Endothelial cell of umbilical vein (primary cell): Measurements from ENCODE around the gene PTRHD1. TPM values are rescaled to one million over a fixed set of nuclear protein-coding genes. Genes with fewer than 3 reads are reported as not detected.

Source experiments
- BruUV-seq: library from RNA; stranded (reverse); fragments of 400-500 nt; replicated peaks from 2 replicates; lab custom pipeline; 2021; lab: Mats Ljungman, UMichigan
- CTCF ChIA-PET: fragments of 300-600, 350-600 bp; sonication (Branson Sonifier 250); formaldehyde crosslinking; loops from one replicate; lab custom pipeline; 2021; ENCODE audit warnings: antibody characterized with exemption, inconsistent platforms; lab: Charles Lee
- POLR2A ChIA-PET: fragments of 300-600, 350-600 bp; sonication (Branson Sonifier 250); formaldehyde crosslinking; loops from one replicate; lab custom pipeline; 2021; ENCODE audit warnings: antibody characterized with exemption, inconsistent platforms; lab: Charles Lee
- DNase-seq: peaks from one replicate; pipeline ENCODE4 v3.0.0-alpha.2; 2011; ENCODE audit warnings: low read depth, low spot score
- FAIRE-seq: peaks from 2 replicates; lab custom pipeline; 2011; peaks lifted over from hg19 to GRCh38; lab: Jason Lieb, UNC
- H2AFZ ChIP-seq: 2 replicates; pipeline ENCODE4 v1.6.0; 2012; ENCODE audit warnings: low read depth, low read length, control low read depth, inconsistent platforms
- H3K27ac ChIP-seq: 2 replicates; pipeline ENCODE4 v1.5.1; 2011; ENCODE audit warnings: low read depth, mild to moderate bottlenecking, control low read depth, low read length, moderate library complexity; ENCODE audit not compliant: insufficient read depth
- H3K27me3 ChIP-seq, 2 experiments: 2 replicates each; pipeline versions ENCODE4 v1.6.0 to v1.6.1; 2011; ENCODE audit warnings: low read length in 2 of 2, mixed read lengths in 1 of 2; ENCODE audit not compliant: control insufficient read depth in 2 of 2, insufficient read depth in 2 of 2
- H3K36me3 ChIP-seq, 2 experiments: 2 replicates in 1 of 2; 3 replicates in 1 of 2; pipeline ENCODE4 v1.5.1; 2011; ENCODE audit warnings: low read length in 2 of 2, mild to moderate bottlenecking in 1 of 2, moderate library complexity in 1 of 2; ENCODE audit not compliant: control insufficient read depth in 2 of 2, insufficient read depth in 2 of 2; ENCODE audit errors: extremely low read depth in 1 of 2
- H3K4me1 ChIP-seq: 3 replicates; pipeline ENCODE4 v1.5.1; 2011; ENCODE audit warnings: mild to moderate bottlenecking, low read length; ENCODE audit not compliant: control insufficient read depth, insufficient read depth; ENCODE audit errors: extremely low read depth
- H3K4me2 ChIP-seq: 2 replicates; pipeline ENCODE4 v1.6.1; 2011; ENCODE audit warnings: low read length, control low read depth, mixed read lengths; ENCODE audit not compliant: insufficient read depth
- H3K4me3 ChIP-seq, 3 experiments: fragments of 200-600 bp in 1 of 3; sonication (generic), shearing (Covaris generic) in 1 of 3; replicated peaks in 1 of 3; 2 replicates each; pipeline ENCODE4 v1.5.1; 2011 to 2016; ENCODE audit warnings: control low read depth in 3 of 3, low read length in 3 of 3, mild to moderate bottlenecking in 2 of 3, inconsistent platforms in 1 of 3, low read depth in 1 of 3, moderate library complexity in 1 of 3; ENCODE audit not compliant: insufficient read depth in 1 of 3
- H3K79me2 ChIP-seq: 2 replicates; pipeline ENCODE4 v1.6.0; 2012; ENCODE audit warnings: low read length, inconsistent platforms; ENCODE audit not compliant: control insufficient read depth, insufficient read depth
- H3K9ac ChIP-seq: replicated peaks from 2 replicates; pipeline ENCODE3; 2011; ENCODE audit warnings: low read length, control low read depth; ENCODE audit not compliant: insufficient read depth; ENCODE audit errors: extremely low read depth
- H3K9me1 ChIP-seq: replicated peaks from 3 replicates; pipeline ENCODE4 v1.6.0; 2011; ENCODE audit warnings: mild to moderate bottlenecking, low read length; ENCODE audit not compliant: control insufficient read depth, insufficient read depth; ENCODE audit errors: extremely low read depth
- H3K9me3 ChIP-seq: replicated peaks from 2 replicates; pipeline ENCODE4 v1.5.1; 2012; ENCODE audit warnings: low read length, inconsistent platforms; ENCODE audit not compliant: control insufficient read depth, insufficient read depth
- H4K20me1 ChIP-seq: replicated peaks from 2 replicates; pipeline ENCODE3; 2011; ENCODE audit warnings: mild to moderate bottlenecking, low read length; ENCODE audit not compliant: control insufficient read depth, insufficient read depth; ENCODE audit errors: extremely low read depth
- EZH2 ChIP-seq: IDR thresholded peaks from 2 replicates; pipeline ENCODE4 v1.6.1; 2012; ENCODE audit warnings: borderline replicate concordance, low read depth, mild to moderate bottlenecking, moderate library complexity, low read length, inconsistent platforms; ENCODE audit not compliant: severe bottlenecking
- FOS ChIP-seq: IDR thresholded peaks from 2 replicates; pipeline ENCODE4 v1.6.1; 2011; ENCODE audit warnings: mild to moderate bottlenecking, low read length, moderate library complexity, borderline replicate concordance; ENCODE audit not compliant: insufficient read depth
- GATA2 ChIP-seq: IDR thresholded peaks from 2 replicates; pipeline ENCODE4 v1.7.0; 2011; ENCODE audit warnings: low read depth, mild to moderate bottlenecking, moderate library complexity, mixed read lengths, low read length; ENCODE audit not compliant: insufficient read length, insufficient read depth
- JUN ChIP-seq: IDR thresholded peaks from 2 replicates; pipeline ENCODE4 v1.6.1; 2011; ENCODE audit warnings: borderline replicate concordance, low read depth; ENCODE audit not compliant: insufficient read length, insufficient read depth
- MYC ChIP-seq: IDR thresholded peaks from one replicate; pipeline ENCODE4 v1.6.1; 2011; ENCODE audit warnings: mild to moderate bottlenecking, low read depth, low read length
- POLR2A ChIP-seq: IDR thresholded peaks from 2 replicates; pipeline ENCODE4 v1.6.1; 2012; ENCODE audit warnings: low read depth, mild to moderate bottlenecking, control low read depth, low read length
- POLR2AphosphoS5 ChIP-seq: IDR thresholded peaks from 2 replicates; pipeline ENCODE4 v1.6.1; 2012; ENCODE audit warnings: low read depth, mild to moderate bottlenecking, control low read depth, low read length, moderate library complexity; ENCODE audit not compliant: insufficient read depth
- dilution Hi-C: fragments of 300-500 bp; cut with MboI; formaldehyde crosslinking; loops from one replicate; pipeline ENCODE4 v1.15.0; 2019; ENCODE audit warnings: low sequenced_read_pairs; ENCODE audit not compliant: extremely low pct_ligation_motif_present
- intact Hi-C: fragments of 100-400 bp; cut with micrococcal nuclease; formaldehyde crosslinking; loops from one replicate; pipeline ENCODE4 v1.10.0; 2022
- polyA plus RNA-seq, 4 experiments: library from polyadenylated mRNA; depleted of rRNA in 3 of 4; stranded (reverse) in 3 of 4; unstranded in 1 of 4; fragments of >200 nt; gene quantifications; 2 replicates each; pipeline versions ENCODE4 v1.2.1 to v1.2.3, GENCODE V29; 2011 to 2012; ENCODE audit warnings: missing spikeins in 1 of 4
- total RNA-seq: library from RNA; stranded (reverse); gene quantifications from 2 replicates; pipeline ENCODE4 v1.2.3, GENCODE V29; 2021
- TF ChIP-seq, protein P1 (sequence below), 2 donors: IDR thresholded peaks; 1 replicate in 1 of 2; 2 replicates in 1 of 2; pipeline ENCODE4 v1.5.1; 2011; ENCODE audit warnings: low read length in 2 of 2, mild to moderate bottlenecking in 2 of 2, moderate library complexity in 2 of 2, control low read depth in 1 of 2, inconsistent platforms in 1 of 2, low read depth in 1 of 2; ENCODE audit not compliant: insufficient read depth in 1 of 2; ENCODE audit errors: extremely low read depth in 1 of 2
- TF ChIP-seq, protein P2 (sequence below): IDR thresholded peaks from 2 replicates; pipeline ENCODE4 v1.6.1; 2011; ENCODE audit not compliant: insufficient read depth, insufficient read length

PTRHD1 gene
- total and polyA plus RNA-seq, 2 donors (not counting 3 experiments of a cell fraction or from before 2014, with no cell fraction given), result 41.1 to 68.8 TPM

DNA sequence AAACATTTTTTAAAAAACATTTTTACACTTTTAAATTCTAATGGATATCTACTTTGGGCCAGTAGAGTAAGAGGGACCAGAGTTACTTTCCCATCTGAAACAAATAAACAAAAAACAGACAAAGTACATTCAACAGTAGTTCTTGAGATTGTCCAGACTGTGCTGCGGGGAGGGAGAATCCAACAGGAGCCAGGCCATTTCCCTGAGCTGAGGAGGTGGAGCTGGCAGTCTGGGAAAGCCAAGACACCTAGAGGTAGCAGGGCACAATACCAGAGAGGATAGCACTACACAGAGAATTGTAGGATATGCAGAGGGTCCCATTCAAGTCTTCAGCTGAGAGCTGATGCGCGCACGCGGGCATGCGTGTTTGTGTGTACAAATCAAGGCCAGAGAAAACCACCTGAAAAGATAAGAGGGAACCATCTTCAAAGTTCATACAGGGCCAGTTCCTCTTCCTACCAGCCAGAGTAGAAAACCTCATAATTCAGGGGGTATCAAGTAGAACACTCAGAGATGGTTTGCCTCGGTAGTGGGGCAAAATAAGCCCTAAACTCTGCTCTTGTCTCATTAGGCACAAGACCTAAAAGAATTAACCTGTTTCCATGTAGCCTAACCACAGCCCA is 44.0 kb downstream of the PTRHD1 start:
- H3K4me3 ChIP-seq, result no peak overlapping the region
- no peak overlapping the region for H3K27ac ChIP-seq
- DNase-seq, result no peak
- ChIA-PET POLR2A (no interaction called here), CTCF (interaction anchor here (1.2 kb wide), 1 partner anchor 11 kb away, joined by 4 read pairs; no protein-coding TSS in a partner anchor)
- FAIRE-seq, result no peak
- H3K4me1 ChIP-seq, result no peaks in the 10 kb centered on the region
- H3K27me3 ChIP-seq, result no peaks in the 10 kb centered on the region
- no peak overlapping the region for H3K4me2 ChIP-seq
- no peaks in the 10 kb centered on the region for H3K9me3 ChIP-seq
- intact Hi-C loops (no loop called here), dilution Hi-C loops (no loop called here)
- TF ChIP-seq JUN (no peak), FOS (no peak), POLR2AphosphoS5 (no peak), GATA2 (no peak), EZH2 (no peak), POLR2A (no peak), MYC (no peak)
- TF ChIP-seq, protein P1, sequence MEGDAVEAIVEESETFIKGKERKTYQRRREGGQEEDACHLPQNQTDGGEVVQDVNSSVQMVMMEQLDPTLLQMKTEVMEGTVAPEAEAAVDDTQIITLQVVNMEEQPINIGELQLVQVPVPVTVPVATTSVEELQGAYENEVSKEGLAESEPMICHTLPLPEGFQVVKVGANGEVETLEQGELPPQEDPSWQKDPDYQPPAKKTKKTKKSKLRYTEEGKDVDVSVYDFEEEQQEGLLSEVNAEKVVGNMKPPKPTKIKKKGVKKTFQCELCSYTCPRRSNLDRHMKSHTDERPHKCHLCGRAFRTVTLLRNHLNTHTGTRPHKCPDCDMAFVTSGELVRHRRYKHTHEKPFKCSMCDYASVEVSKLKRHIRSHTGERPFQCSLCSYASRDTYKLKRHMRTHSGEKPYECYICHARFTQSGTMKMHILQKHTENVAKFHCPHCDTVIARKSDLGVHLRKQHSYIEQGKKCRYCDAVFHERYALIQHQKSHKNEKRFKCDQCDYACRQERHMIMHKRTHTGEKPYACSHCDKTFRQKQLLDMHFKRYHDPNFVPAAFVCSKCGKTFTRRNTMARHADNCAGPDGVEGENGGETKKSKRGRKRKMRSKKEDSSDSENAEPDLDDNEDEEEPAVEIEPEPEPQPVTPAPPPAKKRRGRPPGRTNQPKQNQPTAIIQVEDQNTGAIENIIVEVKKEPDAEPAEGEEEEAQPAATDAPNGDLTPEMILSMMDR (IDR thresholded peaks at IDR 0.05; ENCODE audit: extremely low read depth in 1 of 2, insufficient read depth in 1 of 2, low read depth in 1 of 2, low read length in 2 of 2), result no peak
- TF ChIP-seq, protein P2, sequence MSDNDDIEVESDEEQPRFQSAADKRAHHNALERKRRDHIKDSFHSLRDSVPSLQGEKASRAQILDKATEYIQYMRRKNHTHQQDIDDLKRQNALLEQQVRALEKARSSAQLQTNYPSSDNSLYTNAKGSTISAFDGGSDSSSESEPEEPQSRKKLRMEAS, result no peak
- H3K79me2 ChIP-seq, result no peaks in the 10 kb centered on the region
- no peak overlapping the region for H3K9ac ChIP-seq
- H4K20me1 ChIP-seq, result no peaks in the 10 kb centered on the region
- no peak overlapping the region for H2AFZ ChIP-seq
- no peaks in the 10 kb centered on the region for H3K9me1 ChIP-seq
- no TSS peak for BruUV-seq
- peaks cover 0 to 5% of the 10 kb centered on the region in 2 experiments for H3K36me3 ChIP-seq
